ENCODE results near the gene SAMD4A.

Gene SAMD4A

GRCh38 chr14:54798465-54799124 is 231.7 kb downstream of the SAMD4A start:
- TF ChIP-seq, protein P1, sequence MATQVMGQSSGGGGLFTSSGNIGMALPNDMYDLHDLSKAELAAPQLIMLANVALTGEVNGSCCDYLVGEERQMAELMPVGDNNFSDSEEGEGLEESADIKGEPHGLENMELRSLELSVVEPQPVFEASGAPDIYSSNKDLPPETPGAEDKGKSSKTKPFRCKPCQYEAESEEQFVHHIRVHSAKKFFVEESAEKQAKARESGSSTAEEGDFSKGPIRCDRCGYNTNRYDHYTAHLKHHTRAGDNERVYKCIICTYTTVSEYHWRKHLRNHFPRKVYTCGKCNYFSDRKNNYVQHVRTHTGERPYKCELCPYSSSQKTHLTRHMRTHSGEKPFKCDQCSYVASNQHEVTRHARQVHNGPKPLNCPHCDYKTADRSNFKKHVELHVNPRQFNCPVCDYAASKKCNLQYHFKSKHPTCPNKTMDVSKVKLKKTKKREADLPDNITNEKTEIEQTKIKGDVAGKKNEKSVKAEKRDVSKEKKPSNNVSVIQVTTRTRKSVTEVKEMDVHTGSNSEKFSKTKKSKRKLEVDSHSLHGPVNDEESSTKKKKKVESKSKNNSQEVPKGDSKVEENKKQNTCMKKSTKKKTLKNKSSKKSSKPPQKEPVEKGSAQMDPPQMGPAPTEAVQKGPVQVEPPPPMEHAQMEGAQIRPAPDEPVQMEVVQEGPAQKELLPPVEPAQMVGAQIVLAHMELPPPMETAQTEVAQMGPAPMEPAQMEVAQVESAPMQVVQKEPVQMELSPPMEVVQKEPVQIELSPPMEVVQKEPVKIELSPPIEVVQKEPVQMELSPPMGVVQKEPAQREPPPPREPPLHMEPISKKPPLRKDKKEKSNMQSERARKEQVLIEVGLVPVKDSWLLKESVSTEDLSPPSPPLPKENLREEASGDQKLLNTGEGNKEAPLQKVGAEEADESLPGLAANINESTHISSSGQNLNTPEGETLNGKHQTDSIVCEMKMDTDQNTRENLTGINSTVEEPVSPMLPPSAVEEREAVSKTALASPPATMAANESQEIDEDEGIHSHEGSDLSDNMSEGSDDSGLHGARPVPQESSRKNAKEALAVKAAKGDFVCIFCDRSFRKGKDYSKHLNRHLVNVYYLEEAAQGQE (IDR thresholded peaks at IDR 0.05; ENCODE audit: low read depth), result no peak
- TF ChIP-seq YY1 (IDR thresholded peaks at IDR 0.05; ENCODE audit: low read depth) (no peak), CREB1 (IDR thresholded peaks at IDR 0.05; ENCODE audit: low read depth) (no peak), MAX (IDR thresholded peaks at IDR 0.05) (no peak), ZBTB7A (IDR thresholded peaks at IDR 0.05; ENCODE audit: low read depth) (no peak), FOXM1 (IDR thresholded peaks at IDR 0.05; ENCODE audit: borderline replicate concordance, low read depth) (no peak), EP300 (IDR thresholded peaks at IDR 0.05; ENCODE audit: borderline replicate concordance) (no peak), TCF12 (IDR thresholded peaks at IDR 0.05; ENCODE audit: low read depth) (no peak), CEBPB (IDR thresholded peaks at IDR 0.05) (no peak), NFIC (IDR thresholded peaks at IDR 0.05) (no peak), TEAD4 (IDR thresholded peaks at IDR 0.05) (no peak), TAF1 (IDR thresholded peaks at IDR 0.05; ENCODE audit: low read depth) (no peak), USF1 (IDR thresholded peaks at IDR 0.05) (no peak), EGR1 (IDR thresholded peaks at IDR 0.05) (no peak)

- TF ChIP-seq ZBTB7A (IDR thresholded peaks at IDR 0.05; ENCODE audit: low read depth) (no peak), CEBPB (IDR thresholded peaks at IDR 0.05) (no peak), TCF12 (IDR thresholded peaks at IDR 0.05; ENCODE audit: low read depth) (no peak), EP300 (IDR thresholded peaks at IDR 0.05; ENCODE audit: borderline replicate concordance) (no peak), RAD21 (IDR thresholded peaks at IDR 0.05; ENCODE audit: low read depth) (no peak), NFIC (IDR thresholded peaks at IDR 0.05) (no peak), USF1 (IDR thresholded peaks at IDR 0.05) (no peak), MAX (IDR thresholded peaks at IDR 0.05) (no peak), YY1 (IDR thresholded peaks at IDR 0.05; ENCODE audit: low read depth) (no peak), EGR1 (IDR thresholded peaks at IDR 0.05) (no peak), TAF1 (IDR thresholded peaks at IDR 0.05; ENCODE audit: low read depth) (no peak), FOXM1 (IDR thresholded peaks at IDR 0.05; ENCODE audit: borderline replicate concordance, low read depth) (no peak), TEAD4 (IDR thresholded peaks at IDR 0.05) (no peak), CREB1 (IDR thresholded peaks at IDR 0.05; ENCODE audit: low read depth) (no peak)
- TF ChIP-seq, protein P1 (IDR thresholded peaks at IDR 0.05; ENCODE audit: low read depth), result no peak
Observed at GRCh38 chr14:54803396-54803795, 236.5 kb downstream of the SAMD4A start.

GRCh38 chr14:54803926-54804537 is 237.1 kb downstream of the SAMD4A start:
- no peak for TF ChIP-seq USF1 (IDR thresholded peaks at IDR 0.05)

- TF ChIP-seq MAX (IDR thresholded peaks at IDR 0.05) (no peak), NFIC (IDR thresholded peaks at IDR 0.05) (no peak)
Observed at GRCh38 chr14:54804538-54805041, 237.7 kb downstream of the SAMD4A start.

GRCh38 chr14:54805070-54805444 is 238.1 kb downstream of the SAMD4A start:
- TF ChIP-seq FOXM1 (IDR thresholded peaks at IDR 0.05; ENCODE audit: borderline replicate concordance, low read depth) (no peak), EP300 (IDR thresholded peaks at IDR 0.05; ENCODE audit: borderline replicate concordance) (no peak), MAX (IDR thresholded peaks at IDR 0.05) (no peak), TAF1 (IDR thresholded peaks at IDR 0.05; ENCODE audit: low read depth) (no peak), CREB1 (IDR thresholded peaks at IDR 0.05; ENCODE audit: low read depth) (no peak), TEAD4 (IDR thresholded peaks at IDR 0.05) (no peak), RAD21 (IDR thresholded peaks at IDR 0.05; ENCODE audit: low read depth) (no peak), CEBPB (IDR thresholded peaks at IDR 0.05) (no peak), NFIC (IDR thresholded peaks at IDR 0.05) (no peak), ZBTB7A (IDR thresholded peaks at IDR 0.05; ENCODE audit: low read depth) (no peak), TCF12 (IDR thresholded peaks at IDR 0.05; ENCODE audit: low read depth) (no peak)
- TF ChIP-seq, protein P1 (IDR thresholded peaks at IDR 0.05; ENCODE audit: low read depth), result no peak

All from Ishikawa (cell line).